Measurements from ENCODE around the gene SLC7A8. TPM values are rescaled to one million over a fixed set of nuclear protein-coding genes. Genes with fewer than 3 reads are reported as not detected.

SLC7A8 gene
- total RNA-seq, 1 experiment from 2014 or later = 77.9 TPM

GRCh38 chr14:23149745-23150144 is 33.7 kb downstream of the SLC7A8 start:
- no peaks in the 10 kb centered on the region for H3K23me2 ChIP-seq (ENCODE audit: insufficient read length, low read depth, low read length, poor library complexity, severe bottlenecking)
- no peaks in the 10 kb centered on the region; the same call in 1 of the 2 replicates for H3K79me2 ChIP-seq (ENCODE audit: insufficient read depth, low read length)
- H4K20me1 ChIP-seq (ENCODE audit: control insufficient read depth, insufficient read depth, insufficient read length) = no peaks in the 10 kb centered on the region
- no peaks in the 10 kb centered on the region for H3K9me3 ChIP-seq (ENCODE audit: control insufficient read depth, low read depth, low read length)
- H2BK15ac ChIP-seq (ENCODE audit: low read depth, low read length) = no peak overlapping the region
- no peak overlapping the region for H3K18ac ChIP-seq (ENCODE audit: insufficient read length, low read depth, low read length)
- no peak overlapping the region for H4K91ac ChIP-seq (ENCODE audit: insufficient read length, low read depth, low read length)
- H3K27ac Mint-ChIP-seq = no peak overlapping the region
- no peak overlapping the region for H3K4me2 ChIP-seq (ENCODE audit: insufficient read depth, insufficient read length, low read length)
- no peak overlapping the region for H3K23ac ChIP-seq (ENCODE audit: insufficient read length, low read depth, low read length)
- H3K9me3 Mint-ChIP-seq = peaks cover 0 to 2% of the 10 kb centered on the region in 2 experiments; a peak in 2 of 5 replicates
- no peak overlapping the region for H2AK5ac ChIP-seq (ENCODE audit: insufficient read length, low read length)
- TF ChIP-seq, protein P1, sequence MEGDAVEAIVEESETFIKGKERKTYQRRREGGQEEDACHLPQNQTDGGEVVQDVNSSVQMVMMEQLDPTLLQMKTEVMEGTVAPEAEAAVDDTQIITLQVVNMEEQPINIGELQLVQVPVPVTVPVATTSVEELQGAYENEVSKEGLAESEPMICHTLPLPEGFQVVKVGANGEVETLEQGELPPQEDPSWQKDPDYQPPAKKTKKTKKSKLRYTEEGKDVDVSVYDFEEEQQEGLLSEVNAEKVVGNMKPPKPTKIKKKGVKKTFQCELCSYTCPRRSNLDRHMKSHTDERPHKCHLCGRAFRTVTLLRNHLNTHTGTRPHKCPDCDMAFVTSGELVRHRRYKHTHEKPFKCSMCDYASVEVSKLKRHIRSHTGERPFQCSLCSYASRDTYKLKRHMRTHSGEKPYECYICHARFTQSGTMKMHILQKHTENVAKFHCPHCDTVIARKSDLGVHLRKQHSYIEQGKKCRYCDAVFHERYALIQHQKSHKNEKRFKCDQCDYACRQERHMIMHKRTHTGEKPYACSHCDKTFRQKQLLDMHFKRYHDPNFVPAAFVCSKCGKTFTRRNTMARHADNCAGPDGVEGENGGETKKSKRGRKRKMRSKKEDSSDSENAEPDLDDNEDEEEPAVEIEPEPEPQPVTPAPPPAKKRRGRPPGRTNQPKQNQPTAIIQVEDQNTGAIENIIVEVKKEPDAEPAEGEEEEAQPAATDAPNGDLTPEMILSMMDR (conservative IDR thresholded peaks at IDR 0.05) = no peak
- H2BK5ac ChIP-seq (ENCODE audit: insufficient read length, low read length) = no peak overlapping the region
- no peak overlapping the region for H3K4ac ChIP-seq (ENCODE audit: low read depth, low read length)
- no peaks in the 10 kb centered on the region; the same call in 1 of the 2 replicates for H3K4me1 ChIP-seq (ENCODE audit: insufficient read depth, low read length)
- no peak overlapping the region for H4K5ac ChIP-seq (ENCODE audit: insufficient read length, low read depth, low read length)
- no peak overlapping the region for H3K56ac ChIP-seq (ENCODE audit: insufficient read length, low read depth, low read length)
- H3K9ac ChIP-seq (ENCODE audit: extremely low read depth, insufficient read length, low read length) = no peak overlapping the region
- no peak overlapping the region for H3T11ph ChIP-seq (ENCODE audit: low read length)
- no peak overlapping the region for H2BK120ac ChIP-seq (ENCODE audit: low read depth, low read length, poor library complexity, severe bottlenecking)
- no peaks in the 10 kb centered on the region for H3K79me1 ChIP-seq (ENCODE audit: insufficient read depth, low read depth, low read length, poor library complexity, severe bottlenecking)
- H2BK12ac ChIP-seq (ENCODE audit: insufficient read length, low read depth, low read length) = no peak overlapping the region
- no peak overlapping the region for H3K4me3 Mint-ChIP-seq
- DNase-seq = no peak
- H3K27me3 ChIP-seq (ENCODE audit: insufficient read depth, low read length) = no peaks in the 10 kb centered on the region
- no peak overlapping the region for H3K14ac ChIP-seq (ENCODE audit: insufficient read depth, low read length)
- no peak overlapping the region for H3K27ac ChIP-seq (ENCODE audit: insufficient read length, low read depth, low read length)
- no peak overlapping the region for H4K8ac ChIP-seq (replicated peaks; ENCODE audit: insufficient read length, low read depth, low read length)
- no peak overlapping the region for H2BK20ac ChIP-seq (ENCODE audit: low read depth, low read length, poor library complexity, severe bottlenecking)
- no peaks in the 10 kb centered on the region; the same call in 1 of the 2 replicates for H3K27me3 Mint-ChIP-seq (ENCODE audit: low read depth)
- H3K36me3 Mint-ChIP-seq (ENCODE audit: insufficient read depth in 1 of 3, low read depth in 3 of 3) = peaks cover 33 to 45% (median 41%) of the 10 kb centered on the region in 3 experiments
- no peak overlapping the region for H2AFZ ChIP-seq (ENCODE audit: low read length)
- peaks cover 7 to 27% of the 10 kb centered on the region in 2 experiments for H3K4me1 Mint-ChIP-seq

All from H9 (cell line).